ENCODE measurements around the gene FEN1.

GRCh38 chr11:61780581-61781162 is 12.0 kb upstream of the FEN1 start:
- TF ChIP-seq, protein P1, sequence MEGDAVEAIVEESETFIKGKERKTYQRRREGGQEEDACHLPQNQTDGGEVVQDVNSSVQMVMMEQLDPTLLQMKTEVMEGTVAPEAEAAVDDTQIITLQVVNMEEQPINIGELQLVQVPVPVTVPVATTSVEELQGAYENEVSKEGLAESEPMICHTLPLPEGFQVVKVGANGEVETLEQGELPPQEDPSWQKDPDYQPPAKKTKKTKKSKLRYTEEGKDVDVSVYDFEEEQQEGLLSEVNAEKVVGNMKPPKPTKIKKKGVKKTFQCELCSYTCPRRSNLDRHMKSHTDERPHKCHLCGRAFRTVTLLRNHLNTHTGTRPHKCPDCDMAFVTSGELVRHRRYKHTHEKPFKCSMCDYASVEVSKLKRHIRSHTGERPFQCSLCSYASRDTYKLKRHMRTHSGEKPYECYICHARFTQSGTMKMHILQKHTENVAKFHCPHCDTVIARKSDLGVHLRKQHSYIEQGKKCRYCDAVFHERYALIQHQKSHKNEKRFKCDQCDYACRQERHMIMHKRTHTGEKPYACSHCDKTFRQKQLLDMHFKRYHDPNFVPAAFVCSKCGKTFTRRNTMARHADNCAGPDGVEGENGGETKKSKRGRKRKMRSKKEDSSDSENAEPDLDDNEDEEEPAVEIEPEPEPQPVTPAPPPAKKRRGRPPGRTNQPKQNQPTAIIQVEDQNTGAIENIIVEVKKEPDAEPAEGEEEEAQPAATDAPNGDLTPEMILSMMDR (IDR thresholded peaks at IDR 0.05), result no peak
- TF ChIP-seq POLR2A (IDR thresholded peaks at IDR 0.05), result no peak
